HepG2 (cell line): ENCODE data around the gene CEP97. TPM values are rescaled to one million over a fixed set of nuclear protein-coding genes. Genes with fewer than 3 reads are reported as not detected.

Source experiments
- AFF4 ChIP-seq: sonication (generic); formaldehyde crosslinking; IDR thresholded peaks from 2 replicates; pipeline ENCODE4 v1.4.0; 2020; ENCODE audit warnings: missing genetic modification reagents
- DPF2 ChIP-seq: sonication (generic); formaldehyde crosslinking; IDR thresholded peaks from 2 replicates; pipeline ENCODE4 v1.4.0; 2020; ENCODE audit warnings: mild to moderate bottlenecking, low read depth, missing genetic modification reagents, borderline replicate concordance
- DR1 ChIP-seq: sonication (generic); formaldehyde crosslinking; IDR thresholded peaks from 2 replicates; pipeline ENCODE4 v1.8.0; 2021; ENCODE audit warnings: mild to moderate bottlenecking, missing genetic modification reagents, inconsistent platforms
- ERF ChIP-seq: IDR thresholded peaks from 2 replicates; pipeline ENCODE4 v1.6.1; 2018; ENCODE audit warnings: missing biosample characterization, missing genetic modification reagents
- FOSL2 ChIP-seq: sonication (generic); formaldehyde crosslinking; IDR thresholded peaks from 2 replicates; pipeline ENCODE4 v1.4.0; 2020; ENCODE audit warnings: missing genetic modification reagents
- GATAD2A ChIP-seq: IDR thresholded peaks from 2 replicates; pipeline ENCODE4 v1.6.1; 2016
- HIVEP1 ChIP-seq: sonication (generic); formaldehyde crosslinking; IDR thresholded peaks from 2 replicates; pipeline ENCODE4 v1.4.0; 2020; ENCODE audit warnings: mild to moderate bottlenecking, missing genetic modification reagents
- HMGA1 ChIP-seq: sonication (generic); formaldehyde crosslinking; conservative IDR thresholded peaks from 2 replicates; pipeline ENCODE4 v1.4.0; 2020; ENCODE audit warnings: missing genetic modification reagents
- MYC ChIP-seq: sonication (generic); formaldehyde crosslinking; IDR thresholded peaks from 2 replicates; pipeline ENCODE4 v1.9.0; 2021; ENCODE audit warnings: missing genetic modification reagents, borderline replicate concordance
- NONO ChIP-seq, 2 experiments: fragments of 450-650 bp in 1 of 2; sonication (generic) in 1 of 2; formaldehyde crosslinking in 1 of 2; IDR thresholded peaks in 1 of 2; conservative IDR thresholded peaks in 1 of 2; 2 replicates each; pipeline versions ENCODE4 v1.6.1 to v1.8.0; 2017 to 2022; ENCODE audit warnings: mild to moderate bottlenecking in 1 of 2, missing genetic modification reagents in 1 of 2, moderate library complexity in 1 of 2
- RFX3 ChIP-seq: IDR thresholded peaks from 2 replicates; pipeline ENCODE4 v1.6.1; 2016; ENCODE audit warnings: missing biosample characterization, missing genetic modification reagents
- XBP1 ChIP-seq: sonication (generic); formaldehyde crosslinking; IDR thresholded peaks from 2 replicates; pipeline ENCODE4 v1.5.0; 2020; ENCODE audit warnings: missing genetic modification reagents
- ZNF326 ChIP-seq: sonication (generic); formaldehyde crosslinking; IDR thresholded peaks from 2 replicates; pipeline ENCODE4 v1.4.0; 2020; ENCODE audit warnings: missing genetic modification reagents, borderline replicate concordance
- ZNF451 ChIP-seq: sonication (generic); formaldehyde crosslinking; IDR thresholded peaks from 2 replicates; pipeline ENCODE4 v1.5.0; 2020; ENCODE audit warnings: mild to moderate bottlenecking, missing genetic modification reagents
- ZNF501 ChIP-seq: sonication (generic); formaldehyde crosslinking; IDR thresholded peaks from 2 replicates; pipeline ENCODE4 v1.5.1; 2020; ENCODE audit warnings: mild to moderate bottlenecking, moderate library complexity, missing genetic modification reagents
- ZNF552 ChIP-seq: sonication (generic); formaldehyde crosslinking; IDR thresholded peaks from 2 replicates; pipeline ENCODE4 v1.9.0; 2022; ENCODE audit warnings: missing genetic modification reagents, mild to moderate bottlenecking, borderline replicate concordance
- ZNF598 ChIP-seq: sonication (generic); formaldehyde crosslinking; IDR thresholded peaks from 2 replicates; pipeline ENCODE4 v1.5.1; 2020; ENCODE audit warnings: mild to moderate bottlenecking, missing genetic modification reagents, borderline replicate concordance
- ZNF607 ChIP-seq: sonication (generic); formaldehyde crosslinking; IDR thresholded peaks from 2 replicates; pipeline ENCODE4 v1.5.1; 2020; ENCODE audit warnings: missing genetic modification reagents, mild to moderate bottlenecking, borderline replicate concordance
- ZNF747 ChIP-seq: sonication (generic); formaldehyde crosslinking; IDR thresholded peaks from 2 replicates; pipeline ENCODE4 v1.8.1; 2023; ENCODE audit warnings: missing genetic modification reagents, mild to moderate bottlenecking, borderline replicate concordance
- ZNF776 ChIP-seq: sonication (generic); formaldehyde crosslinking; IDR thresholded peaks from 2 replicates; pipeline ENCODE4 v1.4.0; 2020; ENCODE audit warnings: mild to moderate bottlenecking, missing genetic modification reagents
- ZSCAN20 ChIP-seq: sonication (generic); formaldehyde crosslinking; IDR thresholded peaks from 2 replicates; pipeline ENCODE4 v1.4.0; 2020; ENCODE audit warnings: missing genetic modification reagents, mild to moderate bottlenecking, borderline replicate concordance
- polyA plus RNA-seq, 8 experiments: library from polyadenylated mRNA; depleted of rRNA in 3 of 8; stranded (reverse) in 7 of 8; unstranded in 1 of 8; fragments of >200 nt; fragmentation: Illumina TruSeq in 4 of 8; extraction: Trizol in 4 of 8; gene quantifications; 2 replicates each; pipeline versions ENCODE4 v1.2.1 to v1.2.3, GENCODE V29; 2011 to 2016; ENCODE audit warnings: low read depth in 4 of 8, missing spikeins in 1 of 8, mixed read lengths in 1 of 8; ENCODE audit not compliant: insufficient read depth in 1 of 8
- total RNA-seq, 5 experiments: library from RNA; depleted of rRNA; stranded (reverse); fragments of >200 nt; fragmentation: Illumina TruSeq; extraction: Trizol; gene quantifications; 2 replicates each; pipeline ENCODE4 v1.2.3, GENCODE V29; 2016; ENCODE audit warnings: low read depth in 1 of 5
- TF ChIP-seq, protein P1 (sequence below): sonication (generic); formaldehyde crosslinking; IDR thresholded peaks from 2 replicates; pipeline ENCODE4 v1.4.0; 2020; ENCODE audit warnings: missing genetic modification reagents

CEP97 gene
- total and polyA plus RNA-seq, 2 of the 13 experiments (the other 11 are each of a cell fraction or from before 2014, with no cell fraction given): 0.99 to 6.5 TPM

- TF ChIP-seq ERF (CRISPR knock-in tag): peak; percentile 10; the same call in 1 of the 2 replicates
- peak; percentile 63; the same call in 1 of the 2 replicates for TF ChIP-seq ZNF552
- peak; percentile 30; the same call in 1 of the 2 replicates for TF ChIP-seq ZNF747
- TF ChIP-seq ZSCAN20 (CRISPR knock-in tag): no peak
- TF ChIP-seq ZNF501 (CRISPR knock-in tag): peak; percentile 67; the same call in 1 of the 2 replicates
- TF ChIP-seq ZNF326: no peak
- TF ChIP-seq XBP1 (CRISPR knock-in tag): no peak
- TF ChIP-seq HMGA1 (CRISPR knock-in tag): no peak
- peak; percentile 88; the same call in 1 of the 2 replicates for TF ChIP-seq ZNF598 (CRISPR knock-in tag)
- TF ChIP-seq AFF4 (CRISPR knock-in tag): no peak
- TF ChIP-seq NONO (IDR thresholded peaks at IDR 0.05): no peak
- peak; percentile 65 for TF ChIP-seq NONO (CRISPR knock-in tag; conservative IDR thresholded peaks at IDR 0.05)
- no peak for TF ChIP-seq DR1 (CRISPR knock-in tag)
- peak; percentile 62 for TF ChIP-seq MYC (CRISPR knock-in tag)
- no peak for TF ChIP-seq FOSL2 (CRISPR knock-in tag)
- TF ChIP-seq DPF2 (CRISPR knock-in tag): no peak
- TF ChIP-seq, protein P1, sequence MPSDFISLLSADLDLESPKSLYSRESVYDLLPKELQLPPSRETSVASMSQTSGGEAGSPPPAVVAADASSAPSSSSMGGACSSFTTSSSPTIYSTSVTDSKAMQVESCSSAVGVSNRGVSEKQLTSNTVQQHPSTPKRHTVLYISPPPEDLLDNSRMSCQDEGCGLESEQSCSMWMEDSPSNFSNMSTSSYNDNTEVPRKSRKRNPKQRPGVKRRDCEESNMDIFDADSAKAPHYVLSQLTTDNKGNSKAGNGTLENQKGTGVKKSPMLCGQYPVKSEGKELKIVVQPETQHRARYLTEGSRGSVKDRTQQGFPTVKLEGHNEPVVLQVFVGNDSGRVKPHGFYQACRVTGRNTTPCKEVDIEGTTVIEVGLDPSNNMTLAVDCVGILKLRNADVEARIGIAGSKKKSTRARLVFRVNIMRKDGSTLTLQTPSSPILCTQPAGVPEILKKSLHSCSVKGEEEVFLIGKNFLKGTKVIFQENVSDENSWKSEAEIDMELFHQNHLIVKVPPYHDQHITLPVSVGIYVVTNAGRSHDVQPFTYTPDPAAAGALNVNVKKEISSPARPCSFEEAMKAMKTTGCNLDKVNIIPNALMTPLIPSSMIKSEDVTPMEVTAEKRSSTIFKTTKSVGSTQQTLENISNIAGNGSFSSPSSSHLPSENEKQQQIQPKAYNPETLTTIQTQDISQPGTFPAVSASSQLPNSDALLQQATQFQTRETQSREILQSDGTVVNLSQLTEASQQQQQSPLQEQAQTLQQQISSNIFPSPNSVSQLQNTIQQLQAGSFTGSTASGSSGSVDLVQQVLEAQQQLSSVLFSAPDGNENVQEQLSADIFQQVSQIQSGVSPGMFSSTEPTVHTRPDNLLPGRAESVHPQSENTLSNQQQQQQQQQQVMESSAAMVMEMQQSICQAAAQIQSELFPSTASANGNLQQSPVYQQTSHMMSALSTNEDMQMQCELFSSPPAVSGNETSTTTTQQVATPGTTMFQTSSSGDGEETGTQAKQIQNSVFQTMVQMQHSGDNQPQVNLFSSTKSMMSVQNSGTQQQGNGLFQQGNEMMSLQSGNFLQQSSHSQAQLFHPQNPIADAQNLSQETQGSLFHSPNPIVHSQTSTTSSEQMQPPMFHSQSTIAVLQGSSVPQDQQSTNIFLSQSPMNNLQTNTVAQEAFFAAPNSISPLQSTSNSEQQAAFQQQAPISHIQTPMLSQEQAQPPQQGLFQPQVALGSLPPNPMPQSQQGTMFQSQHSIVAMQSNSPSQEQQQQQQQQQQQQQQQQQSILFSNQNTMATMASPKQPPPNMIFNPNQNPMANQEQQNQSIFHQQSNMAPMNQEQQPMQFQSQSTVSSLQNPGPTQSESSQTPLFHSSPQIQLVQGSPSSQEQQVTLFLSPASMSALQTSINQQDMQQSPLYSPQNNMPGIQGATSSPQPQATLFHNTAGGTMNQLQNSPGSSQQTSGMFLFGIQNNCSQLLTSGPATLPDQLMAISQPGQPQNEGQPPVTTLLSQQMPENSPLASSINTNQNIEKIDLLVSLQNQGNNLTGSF: no peak
- no peak for TF ChIP-seq RFX3 (CRISPR knock-in tag)
- TF ChIP-seq ZNF451: peak; percentile 88
- peak; percentile 27; the same call in 1 of the 2 replicates for TF ChIP-seq ZNF776 (CRISPR knock-in tag)
- TF ChIP-seq ZNF607 (CRISPR knock-in tag): 0 out of 2 replicates have a peak, but pooled peaks have one; percentile 16
- TF ChIP-seq GATAD2A: no peak
- peak; percentile 89; the same call in 1 of the 2 replicates for TF ChIP-seq HIVEP1 (CRISPR knock-in tag)
Observed at GRCh38 chr3:101676216-101676764, 48.1 kb upstream of the CEP97 start (continued).
